Cardiac muscle cell (in vitro differentiated cells and primary cell): ENCODE measurements around the gene PHTF2. TPM values are rescaled to one million over a fixed set of nuclear protein-coding genes. Genes with fewer than 3 reads are reported as not detected.

Experiments
- DNase-seq, 2 donors: peaks; one replicate each; pipeline versions ENCODE4 v3.0.0 to v3.0.0-alpha.2; 2010 to 2017; ENCODE audit warnings: low read depth in 1 of 2, low spot score in 1 of 2
- H3K27ac ChIP-seq: fragments of 200-600 bp; sonication (generic); 2 replicates; pipeline ENCODE4 v1.5.1; 2016
- H3K27me3 ChIP-seq: fragments of 200-600 bp; sonication (generic); 2 replicates; pipeline ENCODE4 v1.6.0; 2016; ENCODE audit warnings: control low read depth
- H3K36me3 ChIP-seq: fragments of 200-600 bp; sonication (generic); 2 replicates; pipeline ENCODE4 v1.5.1; 2016; ENCODE audit warnings: control low read depth
- H3K4me1 ChIP-seq: fragments of 200-600 bp; sonication (generic); 2 replicates; pipeline ENCODE4 v1.8.1; 2017; ENCODE audit warnings: low read depth, mild to moderate bottlenecking, mixed run types
- H3K4me3 ChIP-seq: fragments of 200-600 bp; sonication (generic); 2 replicates; pipeline ENCODE4 v1.5.1; 2016; ENCODE audit warnings: mild to moderate bottlenecking
- H3K9me3 ChIP-seq: fragments of 200-600 bp; sonication (generic); 2 replicates; pipeline ENCODE4 v1.5.1; 2017; ENCODE audit warnings: low read depth, mild to moderate bottlenecking, control low read depth
- polyA plus RNA-seq: library from polyadenylated mRNA; unstranded; fragments of >200 nt; fragmentation: Nextera tagmentation; extraction: Ambion mirVana; gene quantifications from 2 replicates; pipeline ENCODE4 v1.2.1, GENCODE V29; 2016
- total RNA-seq: library from RNA; depleted of rRNA; stranded (reverse); fragments of >200 nt; gene quantifications from 2 replicates; pipeline ENCODE4 v1.2.3, GENCODE V29; 2016
- TF ChIP-seq, protein P1 (sequence below): IDR thresholded peaks from 2 replicates; pipeline ENCODE4 v1.5.1; 2012; ENCODE audit warnings: low read depth, mild to moderate bottlenecking, low read length

PHTF2 gene
- total and polyA plus RNA-seq, 2 experiments from 2014 or later = 28.4 to 36.6 TPM

DNA sequence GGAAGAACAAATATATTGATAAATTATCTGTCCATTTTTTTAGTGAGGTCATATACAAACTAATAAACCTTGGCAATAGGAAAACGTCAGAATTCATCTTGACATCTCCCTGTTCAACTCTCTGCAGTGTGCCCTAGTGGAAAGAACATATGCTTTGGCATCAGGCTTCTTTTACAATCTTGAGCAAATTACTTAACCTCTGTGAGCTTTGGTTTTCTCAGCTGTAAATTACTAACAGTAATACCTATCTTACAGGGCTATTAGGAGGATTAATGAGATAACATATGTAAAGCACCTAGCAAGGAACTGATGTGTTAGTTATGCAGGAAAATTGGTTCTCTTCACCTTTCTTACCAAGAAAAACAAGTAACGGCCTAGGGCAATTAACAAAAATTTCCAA, 161.8 kb downstream of the PHTF2 start:
- TF ChIP-seq, protein P1, sequence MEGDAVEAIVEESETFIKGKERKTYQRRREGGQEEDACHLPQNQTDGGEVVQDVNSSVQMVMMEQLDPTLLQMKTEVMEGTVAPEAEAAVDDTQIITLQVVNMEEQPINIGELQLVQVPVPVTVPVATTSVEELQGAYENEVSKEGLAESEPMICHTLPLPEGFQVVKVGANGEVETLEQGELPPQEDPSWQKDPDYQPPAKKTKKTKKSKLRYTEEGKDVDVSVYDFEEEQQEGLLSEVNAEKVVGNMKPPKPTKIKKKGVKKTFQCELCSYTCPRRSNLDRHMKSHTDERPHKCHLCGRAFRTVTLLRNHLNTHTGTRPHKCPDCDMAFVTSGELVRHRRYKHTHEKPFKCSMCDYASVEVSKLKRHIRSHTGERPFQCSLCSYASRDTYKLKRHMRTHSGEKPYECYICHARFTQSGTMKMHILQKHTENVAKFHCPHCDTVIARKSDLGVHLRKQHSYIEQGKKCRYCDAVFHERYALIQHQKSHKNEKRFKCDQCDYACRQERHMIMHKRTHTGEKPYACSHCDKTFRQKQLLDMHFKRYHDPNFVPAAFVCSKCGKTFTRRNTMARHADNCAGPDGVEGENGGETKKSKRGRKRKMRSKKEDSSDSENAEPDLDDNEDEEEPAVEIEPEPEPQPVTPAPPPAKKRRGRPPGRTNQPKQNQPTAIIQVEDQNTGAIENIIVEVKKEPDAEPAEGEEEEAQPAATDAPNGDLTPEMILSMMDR = no peak
- no peak overlapping the region for H3K4me3 ChIP-seq
- no peaks in the 10 kb centered on the region for H3K27me3 ChIP-seq
- H3K27ac ChIP-seq = no peak overlapping the region
- no peaks in the 10 kb centered on the region for H3K36me3 ChIP-seq
- no peak for DNase-seq
- H3K9me3 ChIP-seq = no peaks in the 10 kb centered on the region
- peaks cover 3% of the 10 kb centered on the region for H3K4me1 ChIP-seq

DNA sequence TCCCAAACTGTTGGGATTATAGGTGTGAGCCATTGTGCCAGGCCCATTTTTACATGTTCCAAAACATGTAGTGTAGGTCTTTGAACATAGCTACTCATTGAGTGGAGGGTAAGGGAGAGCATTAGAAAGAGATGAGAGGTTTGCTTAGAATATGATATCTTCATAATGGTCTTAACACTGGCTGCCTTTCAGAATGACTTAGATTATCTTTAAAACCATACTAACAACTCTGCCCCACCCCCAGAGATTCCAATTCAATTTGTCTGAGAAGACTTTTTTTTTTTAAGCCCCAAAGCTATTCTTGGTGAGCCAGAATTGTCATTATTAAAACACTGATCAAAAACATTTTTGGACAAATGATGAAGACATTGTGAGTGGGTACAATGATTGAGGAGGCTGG, 168.9 kb downstream of the PHTF2 start:
- no peak overlapping the region for H3K27ac ChIP-seq
- TF ChIP-seq, protein P1 = no peak
- H3K36me3 ChIP-seq = no peaks in the 10 kb centered on the region
- no peaks in the 10 kb centered on the region for H3K4me1 ChIP-seq
- H3K27me3 ChIP-seq = no peaks in the 10 kb centered on the region
- no peak for DNase-seq
- H3K4me3 ChIP-seq = no peak overlapping the region
- no peaks in the 10 kb centered on the region for H3K9me3 ChIP-seq

DNA sequence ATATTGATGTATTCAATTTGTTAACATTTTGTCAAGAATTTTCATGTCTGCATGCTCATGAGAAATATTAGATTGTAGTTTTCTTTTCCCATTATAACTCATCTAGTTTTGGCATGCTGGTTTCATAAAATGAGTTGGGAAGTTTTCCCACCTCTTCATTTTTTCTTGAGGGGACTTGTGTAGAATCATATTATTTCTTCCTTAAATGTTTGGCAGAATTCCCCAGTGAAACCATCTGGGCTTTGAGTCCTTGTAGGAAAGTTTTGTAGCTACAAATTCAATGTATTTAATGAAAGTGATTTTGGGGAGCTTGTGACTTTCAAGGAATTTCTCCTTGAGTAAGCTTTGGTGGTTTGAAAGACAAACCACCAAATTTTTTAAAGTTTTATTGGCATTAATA, 173.2 kb downstream of the PHTF2 start:
- TF ChIP-seq, protein P1 = no peak
- no peak overlapping the region for H3K27ac ChIP-seq
- DNase-seq = no peak

DNA sequence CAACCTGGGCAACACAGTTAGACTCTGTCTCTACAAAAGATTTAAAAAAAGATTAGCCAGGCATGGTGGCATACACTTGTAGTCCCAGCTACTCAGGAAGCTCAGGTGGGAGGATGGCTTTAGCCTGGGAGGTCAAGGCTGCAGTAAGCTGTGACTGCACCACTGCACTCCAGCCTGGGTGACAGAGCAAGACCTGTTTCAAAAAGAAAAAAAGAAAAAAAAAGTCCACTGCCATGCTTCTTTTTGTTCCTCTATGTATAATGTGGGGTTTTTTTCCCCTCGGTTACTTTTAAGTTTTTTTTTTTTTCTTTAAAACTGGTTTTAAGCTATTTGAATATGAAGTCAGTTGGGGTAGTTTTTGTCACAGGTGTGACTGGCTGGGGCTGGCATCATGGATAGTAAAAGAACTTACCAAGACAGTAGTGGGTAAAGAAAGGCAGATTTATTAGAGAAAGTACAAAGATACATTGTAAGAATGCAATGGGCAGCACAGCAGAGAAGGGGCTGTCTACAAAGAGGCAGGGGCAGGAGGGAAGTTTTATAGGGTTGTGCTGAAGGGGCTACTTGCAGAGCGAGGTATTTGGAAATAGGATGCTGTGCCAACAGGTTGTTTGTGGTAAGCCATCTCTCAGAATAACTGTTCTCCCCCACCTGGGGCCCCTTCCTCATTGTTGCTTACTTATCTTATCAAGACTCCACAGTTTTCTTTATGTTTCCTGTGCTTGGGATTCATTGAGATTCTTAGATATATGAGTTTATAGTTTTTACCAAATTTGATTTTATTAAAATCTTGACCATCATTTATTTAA, 177.3 kb downstream of the PHTF2 start:
- Histone ChIP-seq H3K9me3 (no peaks in the 10 kb centered on the region), H3K4me1 (no peaks in the 10 kb centered on the region), H3K36me3 (no peaks in the 10 kb centered on the region), H3K4me3 (no peak overlapping the region), H3K27ac (no peak overlapping the region), H3K27me3 (no peaks in the 10 kb centered on the region)
- DNase-seq = no peak
- TF ChIP-seq, protein P1 = no peak

More for the DNA sequence above, 173.2 kb downstream of the PHTF2 start:
- Histone ChIP-seq H3K9me3 (no peaks in the 10 kb centered on the region), H3K27me3 (no peaks in the 10 kb centered on the region), H3K36me3 (no peaks in the 10 kb centered on the region), H3K4me1 (no peaks in the 10 kb centered on the region), H3K4me3 (no peak overlapping the region)

DNA sequence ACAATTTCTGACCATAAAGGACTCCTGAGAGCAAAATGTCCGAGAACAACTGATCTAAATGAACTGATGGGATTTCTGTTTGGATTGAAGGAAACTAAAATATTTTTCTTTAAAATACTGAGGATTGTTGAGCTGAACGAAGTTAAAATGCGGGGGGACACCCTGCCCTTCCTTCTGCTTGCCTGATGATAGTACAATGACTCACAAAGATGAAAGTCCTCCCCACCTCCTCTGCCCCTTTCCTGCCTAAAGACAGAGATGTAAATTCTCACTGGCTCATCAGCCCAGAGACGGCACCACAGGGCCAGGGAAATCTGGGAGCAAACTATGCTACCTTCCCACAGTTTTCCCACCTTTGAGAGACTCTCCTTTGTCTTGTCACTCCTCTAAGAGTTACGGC, 180.6 kb downstream of the PHTF2 start:
- no peaks in the 10 kb centered on the region for H3K9me3 ChIP-seq
- no peaks in the 10 kb centered on the region for H3K36me3 ChIP-seq
- DNase-seq = no peak

More for the DNA sequence above, 180.6 kb downstream of the PHTF2 start:
- Histone ChIP-seq H3K4me3 (no peak overlapping the region), H3K27ac (no peak overlapping the region), H3K4me1 (no peaks in the 10 kb centered on the region), H3K27me3 (no peaks in the 10 kb centered on the region)
- TF ChIP-seq, protein P1 = no peak
